Femur (tissue), 1 donor: ENCODE data around the gene ACACB.
"Not testable (repeated sequence)": the region's sequence is repeated elsewhere in the genome, so short reads cannot be mapped to it uniquely, and the experiment has no call there.

Experiments used
- DNase-seq: peaks from one replicate; pipeline ENCODE4 v3.0.0-alpha.2; 2017

ACACB gene

DNA sequence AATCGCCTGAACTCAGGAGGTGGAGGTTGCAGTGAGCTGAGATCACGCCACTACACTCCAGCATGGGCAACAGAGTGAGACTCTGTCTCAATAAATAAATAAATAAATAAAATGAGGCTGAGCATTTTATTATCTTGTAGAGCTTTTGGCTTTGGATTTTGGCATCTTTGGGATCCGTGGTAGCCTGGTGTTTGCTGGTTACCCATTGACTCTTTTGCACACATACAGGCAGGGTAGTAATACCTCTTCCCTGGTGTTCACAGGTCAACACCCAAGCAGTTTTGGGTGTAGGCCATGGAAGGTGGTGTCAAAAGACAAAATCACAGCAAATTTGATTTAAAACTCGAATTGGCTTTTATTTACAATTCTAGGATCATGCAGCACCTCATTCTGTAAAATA lies 27.8 kb downstream of the ACACB start:
- no peak for DNase-seq

DNA sequence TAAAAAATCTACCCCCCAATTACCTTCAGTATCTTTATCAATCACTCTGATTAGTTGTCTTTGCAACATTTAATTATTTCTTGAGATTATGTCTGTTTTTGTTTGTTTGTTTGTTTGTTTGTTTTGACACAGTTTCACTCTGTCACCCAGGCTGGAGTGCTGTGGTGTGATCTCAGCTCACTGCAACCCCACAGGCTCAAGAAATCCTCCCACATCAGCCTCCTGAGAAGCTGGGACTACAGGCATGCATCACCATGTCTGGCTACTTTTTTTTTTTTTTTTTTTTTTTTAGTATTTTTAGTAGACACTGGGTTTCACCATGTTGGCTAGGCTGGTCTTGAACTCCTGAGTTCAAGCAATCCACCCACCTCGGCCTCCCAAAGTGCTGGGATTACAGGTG lies 30.7 kb downstream of the ACACB start:
- DNase-seq: not testable (repeated sequence)

DNA sequence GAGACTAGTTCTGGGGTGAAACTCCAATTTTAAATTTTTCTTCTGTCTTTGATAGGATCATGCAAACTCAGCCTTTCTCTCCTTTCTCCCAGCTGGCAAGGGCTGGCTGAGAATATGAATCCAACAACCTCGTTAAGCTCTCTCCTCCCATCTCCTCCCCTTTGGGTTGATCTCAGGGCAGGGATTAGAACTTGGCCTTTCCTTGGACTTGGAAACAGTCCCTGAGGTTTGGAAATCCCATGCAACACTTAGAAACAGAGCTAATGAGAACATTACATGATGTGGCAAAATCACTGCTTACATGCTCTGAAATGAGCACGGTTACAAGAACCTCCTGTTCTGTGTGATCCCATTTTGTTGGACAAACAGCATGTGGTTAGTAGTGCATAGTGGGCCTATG lies 31.6 kb downstream of the ACACB start:
- no peak for DNase-seq

DNA sequence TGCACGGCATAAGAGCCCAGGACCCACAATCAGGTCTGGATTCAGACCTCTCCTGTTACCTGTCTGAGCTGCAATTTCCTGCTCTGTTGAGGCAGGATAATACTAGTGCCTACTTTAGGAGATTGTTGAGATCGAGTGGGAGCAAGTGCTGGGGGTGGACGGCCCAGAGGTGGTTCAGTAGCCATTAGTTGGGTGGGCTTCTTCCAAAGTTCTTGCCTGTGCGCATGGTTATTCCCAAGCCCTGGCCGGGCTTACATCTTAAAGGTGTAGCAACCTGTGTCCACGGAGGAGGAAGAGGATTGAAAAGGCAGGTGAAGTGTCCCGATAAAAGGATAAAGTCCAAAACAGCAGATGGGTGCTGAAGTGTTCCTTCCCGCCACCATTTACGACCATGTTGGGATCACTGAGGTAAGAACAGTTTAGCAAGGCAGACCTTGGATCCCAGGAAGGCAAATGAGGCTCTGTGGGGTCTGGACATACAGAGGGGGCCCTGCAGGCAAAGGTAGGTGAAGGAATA lies 33.8 kb downstream of the ACACB start:
- DNase-seq: no peak

DNA sequence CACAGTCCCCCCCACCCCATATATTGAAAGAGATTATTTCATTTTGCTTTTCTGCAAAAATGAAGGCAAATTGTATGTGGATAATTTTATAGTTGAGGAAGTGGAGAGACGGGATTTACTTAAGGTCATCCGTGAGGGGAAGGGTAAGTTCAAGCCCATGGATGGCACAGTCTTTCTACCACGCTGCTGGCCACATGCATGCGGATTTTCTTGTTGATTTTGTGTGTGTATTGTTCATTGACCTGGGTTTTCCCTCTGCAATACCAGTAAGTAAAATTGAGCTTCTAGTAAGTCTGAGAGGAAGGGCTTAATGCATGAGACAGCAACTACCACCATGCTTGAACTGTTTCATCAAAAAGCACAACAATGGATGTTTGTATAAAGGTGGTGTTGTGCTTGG lies 35.1 kb downstream of the ACACB start:
- DNase-seq: no peak

DNA sequence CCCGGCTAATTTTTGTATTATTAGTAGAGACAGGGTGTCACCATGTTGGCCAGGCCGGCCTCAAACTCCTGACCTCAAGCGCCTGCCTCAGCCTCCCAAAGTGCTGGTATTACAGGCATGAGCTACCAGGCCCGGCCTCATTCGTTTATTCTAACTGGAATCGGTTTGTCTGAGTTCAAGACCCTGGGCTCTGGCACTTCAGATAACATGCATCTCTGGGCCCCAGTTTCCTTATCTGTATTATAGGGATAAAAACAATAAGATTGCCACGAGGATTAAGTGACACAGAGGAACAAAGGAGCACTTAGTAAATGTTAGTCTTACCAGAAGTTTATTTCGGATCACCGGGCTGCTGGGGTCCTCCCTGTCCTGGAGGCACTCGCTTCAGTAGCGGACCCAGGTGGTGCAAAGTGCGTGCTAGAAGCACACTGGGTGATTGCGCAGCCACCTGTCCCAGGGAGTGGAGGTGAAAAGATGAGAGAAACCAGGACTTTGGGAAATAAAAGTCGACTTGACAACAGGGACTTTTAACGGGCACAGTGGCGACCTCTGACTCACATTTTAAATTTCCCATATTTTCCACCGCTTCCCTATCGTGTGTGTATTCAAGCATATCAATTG lies 37.5 kb downstream of the ACACB start:
- DNase-seq: no peak

DNA sequence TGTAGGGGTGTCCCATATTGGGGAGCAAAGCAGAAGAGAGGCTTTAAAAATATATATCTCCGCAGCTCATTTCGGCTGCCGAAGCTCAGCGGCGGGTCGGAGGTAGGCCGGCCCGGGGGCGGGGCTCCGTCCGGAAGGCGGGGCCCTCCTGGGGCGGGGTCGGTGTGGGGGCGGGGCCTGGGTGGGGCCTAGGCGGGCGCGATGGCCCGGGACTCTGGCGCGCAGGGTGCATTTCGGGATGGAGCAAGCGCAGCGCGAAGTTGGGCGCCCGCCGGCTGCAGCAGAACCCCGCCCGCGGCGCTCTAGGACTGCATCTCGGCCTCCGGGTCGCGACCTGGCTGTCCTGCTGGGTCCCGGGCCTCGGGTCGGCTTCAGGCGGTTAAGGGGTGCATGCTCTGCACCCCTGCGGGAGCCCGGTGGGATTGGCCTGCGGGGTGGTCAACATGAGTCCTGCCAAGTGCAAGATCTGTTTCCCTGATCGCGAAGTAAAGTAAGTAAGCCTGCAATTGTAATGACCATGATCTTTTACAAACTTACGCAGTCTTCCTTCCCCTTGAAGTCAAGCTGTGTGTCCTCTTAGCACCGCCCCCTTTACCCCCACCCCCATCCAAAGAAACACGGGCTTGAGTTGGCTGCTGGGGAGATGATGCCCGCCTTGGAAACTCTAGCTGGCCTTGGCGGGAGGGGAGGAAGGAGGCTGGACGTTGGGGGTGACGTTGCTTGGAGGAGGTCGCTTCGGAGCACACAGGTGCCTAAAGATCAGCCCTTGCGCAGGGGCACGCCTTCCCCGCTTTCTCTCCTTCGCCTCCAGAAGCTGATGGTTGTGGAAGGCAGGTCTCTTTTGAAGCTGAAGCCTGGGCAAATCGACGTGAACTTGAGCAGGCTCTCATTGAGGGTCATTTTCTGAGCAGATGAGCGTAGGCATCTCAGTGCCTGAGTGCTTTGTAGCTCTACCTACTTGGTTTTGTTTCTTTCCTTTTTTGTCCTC lies 38.4 kb downstream of the ACACB start:
- DNase-seq: peak; percentile 90

DNA sequence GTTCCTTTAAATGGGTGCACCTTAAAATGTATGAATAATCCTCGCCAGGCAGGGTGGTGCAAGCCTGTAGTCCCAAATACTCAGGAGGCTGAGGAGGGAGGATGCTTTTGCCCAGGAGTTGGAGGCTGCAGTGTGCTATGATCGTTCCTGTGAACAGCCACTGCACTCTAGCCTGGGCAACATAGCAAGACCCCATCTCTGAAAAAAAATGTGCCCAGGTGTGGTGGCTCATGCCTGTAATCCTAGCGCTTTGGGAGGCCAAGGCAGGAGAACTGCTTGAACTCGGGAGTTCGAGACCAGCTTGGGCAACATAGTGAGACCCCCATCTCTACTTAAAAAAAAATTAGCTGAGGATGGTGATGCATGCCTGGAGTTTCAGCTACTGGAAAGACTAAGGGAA lies 39.6 kb downstream of the ACACB start:
- DNase-seq: no peak

DNA sequence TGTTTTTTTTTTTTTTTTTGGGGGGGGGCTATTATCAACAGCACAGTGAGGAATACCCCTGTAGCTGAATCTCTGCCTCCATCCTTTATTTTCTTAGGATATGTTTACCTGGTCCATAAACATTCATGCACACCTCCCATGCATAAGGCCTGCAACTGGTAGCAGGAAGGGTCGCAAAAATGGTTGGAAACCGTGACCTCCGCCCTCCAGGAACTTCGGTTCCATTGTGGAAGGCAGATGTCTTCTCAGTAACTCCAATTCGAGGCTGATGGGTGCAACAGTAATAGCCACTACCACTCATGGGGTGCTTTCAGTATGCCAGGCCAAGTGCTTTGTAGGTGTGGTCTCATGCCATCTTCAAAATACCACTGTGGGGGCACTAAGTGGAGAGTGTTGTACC lies 40.2 kb downstream of the ACACB start:
- DNase-seq: no peak

DNA sequence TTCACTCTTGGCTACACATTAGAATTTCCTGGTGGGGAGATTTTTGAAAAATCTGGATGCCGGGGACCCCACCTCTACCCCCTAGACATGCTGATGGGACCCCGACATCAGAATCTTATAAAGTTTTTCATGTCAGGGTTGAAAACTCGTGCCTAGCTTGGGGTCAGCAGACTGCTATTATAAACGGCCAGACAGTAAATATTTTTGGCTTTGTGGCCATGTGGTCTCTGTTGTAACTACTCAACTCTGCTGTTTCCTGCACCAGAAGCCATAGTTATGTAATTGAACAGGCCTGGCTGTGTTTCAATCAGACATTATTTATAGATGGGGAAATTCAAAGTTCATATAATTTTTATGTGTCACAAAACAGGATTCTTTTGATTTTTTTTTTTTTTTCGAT lies 41.6 kb downstream of the ACACB start:
- DNase-seq: no peak

DNA sequence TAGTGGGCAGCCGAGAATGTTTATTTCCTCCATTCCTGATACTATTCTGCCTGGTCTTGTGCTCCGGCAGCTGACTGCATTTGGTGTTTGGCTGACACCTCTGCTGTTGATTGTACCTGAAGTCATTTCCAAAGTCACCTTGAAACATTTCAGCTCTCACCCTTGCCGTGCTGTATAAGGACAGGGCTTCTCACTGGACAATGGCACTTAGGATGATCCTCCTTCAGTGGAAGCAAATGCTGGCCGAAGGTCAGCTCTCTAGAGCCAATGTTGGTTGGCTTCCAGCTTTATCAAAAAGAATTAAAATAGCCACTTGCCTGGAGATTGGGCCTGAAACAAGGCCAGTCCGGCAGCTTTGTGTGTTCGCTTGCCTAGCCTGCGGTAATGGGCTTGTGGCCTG lies 44.0 kb downstream of the ACACB start:
- DNase-seq: no peak

DNA sequence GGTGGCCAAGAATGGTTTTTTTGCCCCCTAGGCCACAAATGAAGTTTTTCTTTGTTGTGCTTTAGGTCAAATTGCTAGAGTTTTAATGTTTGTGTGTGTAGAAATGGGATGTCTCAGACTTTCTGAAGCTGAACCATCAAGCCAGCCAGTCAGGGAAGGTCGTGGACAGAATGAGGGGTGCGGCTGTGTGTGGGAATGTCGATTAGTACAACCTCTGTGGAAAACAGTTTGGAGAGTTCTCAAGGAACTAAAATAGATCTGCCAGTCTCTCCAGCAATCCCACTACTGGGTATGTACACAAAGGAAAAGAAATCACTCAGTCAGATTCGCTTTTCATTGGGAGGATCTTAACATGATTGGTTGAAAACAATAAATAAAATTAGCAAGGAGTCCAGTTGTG lies 44.5 kb downstream of the ACACB start:
- no peak for DNase-seq

DNA sequence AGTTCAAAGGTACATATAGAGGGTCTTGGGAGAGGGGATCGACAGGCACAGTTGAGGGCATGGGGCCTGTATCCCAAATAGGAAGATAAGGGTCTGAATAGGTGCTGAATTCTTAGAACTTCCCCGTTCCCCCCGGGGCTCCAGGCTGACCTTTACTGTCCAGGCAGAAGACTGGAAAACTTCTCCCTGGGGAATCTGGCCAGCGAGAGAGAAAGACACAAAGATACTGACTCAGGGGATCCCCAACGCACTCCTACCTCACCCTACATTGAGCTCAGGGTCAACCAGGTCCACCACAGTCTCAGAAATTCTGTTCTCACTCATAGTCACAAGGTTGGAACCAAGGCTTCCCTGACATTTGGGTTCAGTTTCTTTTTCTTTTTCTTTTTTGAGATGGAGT lies 46.2 kb downstream of the ACACB start:
- no peak for DNase-seq

DNA sequence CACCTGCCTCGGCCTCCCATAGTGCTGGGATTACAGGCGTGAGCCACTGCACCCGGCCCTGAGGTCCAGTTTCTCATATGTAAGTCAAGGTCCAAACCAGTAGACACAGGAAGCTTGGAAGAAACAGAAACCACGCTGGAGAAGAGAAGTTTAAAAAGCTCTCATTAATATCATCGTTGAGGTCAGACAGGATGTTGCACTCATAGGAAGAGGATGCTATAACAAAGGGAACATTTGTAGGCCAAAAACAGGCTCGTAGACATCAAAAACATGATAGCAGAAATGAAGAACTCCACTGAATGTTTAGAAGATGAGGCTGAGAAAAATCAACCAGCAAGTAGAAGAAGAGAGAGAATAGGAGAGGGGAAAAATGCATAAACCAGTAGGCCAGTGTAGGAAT lies 46.8 kb downstream of the ACACB start:
- DNase-seq: no peak

DNA sequence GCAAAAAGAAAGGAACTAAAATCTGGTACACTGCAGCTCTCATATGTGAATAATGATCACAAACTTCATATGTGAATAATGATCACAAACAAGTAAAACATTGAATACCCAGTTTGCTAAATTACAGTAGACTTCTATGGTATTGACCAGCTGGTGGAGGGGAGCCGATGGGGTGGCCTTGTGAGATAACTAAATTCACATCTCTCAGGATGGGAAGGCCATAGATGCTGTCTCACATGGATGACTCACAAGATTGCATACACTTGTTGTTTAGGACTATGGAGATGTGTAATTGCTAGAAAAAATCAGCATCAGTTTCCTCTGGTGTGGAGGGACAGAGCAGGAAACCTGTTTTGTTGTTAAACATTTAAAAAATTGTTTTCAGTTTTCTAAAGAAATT lies 49.2 kb downstream of the ACACB start:
- DNase-seq: no peak

DNA sequence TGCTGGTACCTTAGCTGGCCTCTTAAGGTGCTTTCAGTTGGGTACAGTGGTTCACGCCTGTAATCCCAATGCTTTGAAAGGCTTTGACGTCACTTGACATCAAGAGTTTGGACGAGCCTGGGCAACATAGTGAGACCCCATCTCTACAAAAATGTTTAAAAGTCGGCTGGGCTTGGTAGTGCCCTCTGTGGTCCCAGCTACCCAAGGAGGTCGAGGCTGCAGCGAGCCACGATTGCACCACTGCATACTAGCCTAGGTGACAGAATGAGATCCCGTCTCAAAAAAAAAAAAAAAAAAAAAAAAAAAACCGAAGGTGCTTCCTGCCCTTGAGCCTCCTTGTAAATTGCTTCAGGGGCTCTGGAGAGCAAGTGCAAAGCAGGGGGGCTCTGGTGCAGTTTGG lies 50.0 kb downstream of the ACACB start:
- no peak for DNase-seq

DNA sequence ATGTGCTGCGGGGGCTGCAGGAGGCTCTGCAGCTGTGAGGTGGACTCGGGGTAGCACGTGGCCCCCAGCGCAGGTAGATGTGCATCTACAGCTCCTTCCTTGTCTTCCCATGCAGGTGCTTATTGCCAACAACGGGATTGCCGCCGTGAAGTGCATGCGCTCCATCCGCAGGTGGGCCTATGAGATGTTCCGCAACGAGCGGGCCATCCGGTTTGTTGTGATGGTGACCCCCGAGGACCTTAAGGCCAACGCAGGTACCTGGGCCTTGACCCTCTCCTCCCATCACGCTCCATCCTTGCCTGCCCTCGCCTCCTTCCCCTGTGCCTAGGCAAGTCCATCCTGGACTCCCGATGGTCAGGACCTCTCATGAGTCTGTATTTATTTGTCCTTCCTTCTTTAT lies 51.4 kb downstream of the ACACB start:
- DNase-seq: no peak

DNA sequence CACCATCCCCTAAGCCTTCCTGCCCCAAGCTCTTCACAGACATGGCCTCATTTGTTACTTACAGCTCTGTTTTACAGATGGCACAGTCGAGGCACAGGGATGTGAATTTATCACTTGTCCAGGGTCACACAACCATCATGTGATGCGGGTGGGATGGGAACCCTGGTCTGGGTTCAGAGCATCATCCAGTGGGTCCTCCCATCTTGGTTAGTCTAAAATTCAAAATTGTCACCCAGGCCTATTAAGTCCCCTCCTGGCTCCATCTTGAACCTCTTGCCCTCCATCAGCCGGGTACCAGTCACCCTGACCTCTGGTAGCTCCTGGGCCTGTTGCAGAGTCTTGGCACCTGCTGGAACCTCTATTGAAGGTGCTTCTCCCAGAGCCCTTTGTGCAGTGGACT lies 52.9 kb downstream of the ACACB start:
- no peak for DNase-seq

DNA sequence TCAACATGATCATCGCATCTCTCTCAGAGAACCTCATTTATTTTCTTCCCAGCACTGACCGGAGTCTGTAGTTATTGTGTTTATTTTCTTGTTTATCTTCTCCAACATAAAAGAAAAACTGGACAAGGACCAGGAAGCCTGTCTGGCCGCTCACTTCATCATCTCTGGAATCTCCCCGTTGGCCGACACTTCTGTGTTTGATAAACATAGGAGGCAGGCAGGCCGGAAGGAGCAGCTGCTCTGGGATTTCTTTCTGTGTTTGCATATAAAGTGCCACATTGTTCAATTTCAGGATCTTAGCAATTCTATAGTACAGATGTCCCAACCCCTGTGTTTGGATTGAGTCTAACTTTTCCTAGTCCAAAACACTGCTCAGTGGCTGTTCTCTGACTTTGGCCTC lies 53.3 kb downstream of the ACACB start:
- no peak for DNase-seq

DNA sequence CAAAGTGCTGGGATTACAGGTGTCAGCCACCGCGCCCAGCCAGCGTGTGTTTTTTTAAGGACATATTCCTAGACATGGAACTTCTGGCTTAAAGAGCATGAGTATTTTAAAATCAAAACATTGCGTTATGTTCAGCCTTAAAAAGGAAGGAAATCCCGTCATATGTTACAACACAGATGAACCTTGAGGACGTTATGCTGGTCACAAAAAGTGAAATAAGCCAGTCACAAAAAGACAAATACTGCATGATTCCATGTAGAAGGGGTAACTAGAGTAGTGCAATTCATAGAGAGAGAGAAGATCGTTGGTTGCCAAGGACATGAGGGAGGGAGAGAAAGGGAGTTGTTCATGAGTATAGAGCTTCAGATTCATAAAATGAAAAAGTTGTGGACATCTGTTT lies 53.9 kb downstream of the ACACB start:
- no peak for DNase-seq

DNA sequence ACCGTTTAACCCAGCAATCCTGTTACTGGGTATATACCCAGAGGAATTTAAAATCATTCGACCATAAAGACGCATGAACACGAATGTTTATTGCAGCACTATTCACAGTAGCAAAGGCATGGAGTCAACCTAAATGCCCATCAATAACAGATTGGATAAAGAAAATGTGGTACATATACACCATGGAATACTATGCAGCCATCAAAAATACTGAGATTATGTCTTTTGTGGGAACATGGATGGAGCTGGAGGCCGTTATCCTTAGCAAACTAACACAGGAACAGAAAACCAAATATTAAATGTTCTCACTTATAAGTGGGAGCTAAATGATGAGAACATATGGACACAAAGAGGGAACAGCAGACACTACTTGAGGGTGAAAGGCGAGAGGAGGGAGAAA lies 56.4 kb downstream of the ACACB start:
- not testable (repeated sequence) for DNase-seq

DNA sequence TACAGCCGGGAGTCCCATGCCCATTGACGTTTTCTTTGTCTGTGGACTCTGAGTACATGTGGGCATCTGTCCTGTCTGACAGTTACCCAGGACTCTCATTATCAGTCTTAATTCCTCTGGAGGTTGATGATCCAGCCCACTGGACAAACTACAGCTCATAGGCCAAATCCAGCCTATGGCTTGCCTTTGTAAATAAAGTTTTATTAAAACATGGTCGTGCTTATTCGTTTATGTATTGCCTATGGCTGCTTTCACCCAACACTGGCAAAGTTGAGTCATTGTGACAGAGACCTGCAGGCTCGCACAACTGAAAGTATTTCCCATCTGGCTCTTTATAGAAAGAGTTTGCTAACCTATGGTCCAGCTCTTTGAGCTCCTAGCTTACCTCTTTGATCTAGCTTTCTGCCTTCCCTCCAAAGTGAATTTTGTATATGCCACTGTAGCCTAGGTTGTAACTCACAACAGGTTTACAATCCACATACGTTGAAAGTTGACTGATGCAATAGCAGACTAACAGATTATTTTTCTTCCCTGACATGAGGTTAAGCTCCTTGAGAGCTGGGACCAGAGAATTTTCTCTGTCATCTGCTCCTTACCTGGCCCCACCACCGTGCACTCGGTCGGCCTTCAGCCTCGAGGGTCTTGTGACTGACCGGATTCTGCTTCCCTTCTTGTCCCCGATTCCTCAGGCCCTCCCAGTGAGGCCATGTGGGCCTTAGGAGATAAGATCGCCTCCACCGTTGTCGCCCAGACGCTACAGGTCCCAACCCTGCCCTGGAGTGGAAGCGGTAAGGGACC lies 57.3 kb downstream of the ACACB start:
- no peak for DNase-seq

DNA sequence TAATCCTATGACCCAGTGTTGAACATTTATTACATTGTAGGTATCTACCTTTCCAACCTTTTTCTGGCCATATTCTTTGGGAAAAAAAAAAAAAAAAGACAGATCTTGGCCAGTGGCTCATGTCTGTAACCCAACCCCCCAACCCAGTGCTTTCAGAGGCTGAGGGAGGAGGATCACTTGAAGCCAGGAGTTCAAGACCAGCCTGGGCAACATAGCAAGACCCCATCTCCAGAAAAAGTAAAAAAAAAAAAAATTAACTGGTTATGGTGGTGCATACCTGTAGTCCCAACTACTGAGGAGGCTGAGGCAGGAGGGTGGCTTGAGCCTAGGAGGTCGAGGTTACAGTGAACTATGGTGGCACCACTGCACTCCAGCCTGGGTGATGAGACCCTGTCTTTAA lies 58.1 kb downstream of the ACACB start:
- no peak for DNase-seq
